Head of caudate nucleus (tissue), 42 donors: Measurements from ENCODE around the gene SLC38A5.
"Not testable (repeated sequence)": the region's sequence is repeated elsewhere in the genome, so short reads cannot be mapped to it uniquely, and the experiment has no call there.

Source experiments
- DNase-seq, 42 donors: peaks; one replicate each; pipeline versions ENCODE4 v3.0.0 to v3.0.0-alpha.2; 2020 to 2021; ENCODE audit warnings: mixed read lengths in 7 of 42
- intact Hi-C: fragments of 100-400 bp; cut with DNase I; formaldehyde crosslinking; loops from one replicate; pipeline ENCODE4 v1.15.0; 2022

The SLC38A5 gene

GRCh38 chrX:48470110-48470832 lies at the start of gene SLC38A5:
Gene SLC38A5, minus strand, starts transcription at chrX:48470260. Its CDS starts 2,336 bp downstream, at chrX:48467924.
- no peak for DNase-seq
- intact Hi-C loops = loop anchor here (10.0 kb wide), 1 partner anchor 125 kb away; the partner anchor contains the start of gene WDR13

GRCh38 chrX:48519481-48519880 lies 49.4 kb upstream of the SLC38A5 start:
- intact Hi-C loops = not testable (repeated sequence)

GRCh38 chrX:48516987-48517386 lies 46.9 kb upstream of the SLC38A5 start:
- DNase-seq = no peak
- intact Hi-C loops = no loop called here

More at GRCh38 chrX:48519481-48519880, 49.4 kb upstream of the SLC38A5 start:
- not testable (repeated sequence) for DNase-seq

GRCh38 chrX:48516285-48516684 lies 46.2 kb upstream of the SLC38A5 start:
- no peak for DNase-seq
- intact Hi-C loops = no loop called here

- intact Hi-C loops = no loop called here
- no peak for DNase-seq
Observed at GRCh38 chrX:48515842-48516241, 45.8 kb upstream of the SLC38A5 start.

GRCh38 chrX:48514868-48515460 lies 44.9 kb upstream of the SLC38A5 start:
- intact Hi-C loops = no loop called here
- DNase-seq = no peak

- DNase-seq = no peak
- intact Hi-C loops = no loop called here
Observed at GRCh38 chrX:48514126-48514806, 44.2 kb upstream of the SLC38A5 start.

GRCh38 chrX:48513670-48514069 lies 43.6 kb upstream of the SLC38A5 start:
- no peak for DNase-seq
- intact Hi-C loops = no loop called here

GRCh38 chrX:48512371-48512935 lies 42.4 kb upstream of the SLC38A5 start:
- intact Hi-C loops = no loop called here
- no peak for DNase-seq

- peak in 6 of 42 donors; percentile 6 to 37 (median 24) for DNase-seq
- intact Hi-C loops = no loop called here
Observed at GRCh38 chrX:48511560-48511959, 41.5 kb upstream of the SLC38A5 start.

- intact Hi-C loops = no loop called here
- DNase-seq = peak in 1 of 42 donors; percentile 8
Observed at GRCh38 chrX:48509619-48510018, 39.6 kb upstream of the SLC38A5 start.

- DNase-seq = no peak
- intact Hi-C loops = no loop called here
Observed at GRCh38 chrX:48509245-48509590, 39.2 kb upstream of the SLC38A5 start.

- intact Hi-C loops = no loop called here
- DNase-seq = peak; percentile 40 to 92 (median 84)
Observed at GRCh38 chrX:48508400-48509244, 38.6 kb upstream of the SLC38A5 start, which contains the start of gene PORCN. Gene PORCN, plus strand, starts transcription at chrX:48508992. Its CDS starts 829 bp downstream, at chrX:48509821.

- intact Hi-C loops = no loop called here
- DNase-seq = no peak
Observed at GRCh38 chrX:48507246-48507645, 37.2 kb upstream of the SLC38A5 start.

- intact Hi-C loops = no loop called here
- DNase-seq = no peak
Observed at GRCh38 chrX:48505481-48505880, 35.4 kb upstream of the SLC38A5 start.

- DNase-seq = no peak
- intact Hi-C loops = no loop called here
Observed at GRCh38 chrX:48504261-48504660, 34.2 kb upstream of the SLC38A5 start.

- DNase-seq = no peak
- intact Hi-C loops = no loop called here
Observed at GRCh38 chrX:48498374-48498809, 28.3 kb upstream of the SLC38A5 start.

- intact Hi-C loops = no loop called here
- peak in 6 of 42 donors; percentile 21 to 64 (median 43) for DNase-seq
Observed at GRCh38 chrX:48497871-48498270, 27.8 kb upstream of the SLC38A5 start.

- no peak for DNase-seq
- intact Hi-C loops = no loop called here
Observed at GRCh38 chrX:48496660-48497059, 26.6 kb upstream of the SLC38A5 start.
